ENCODE results near the gene SPATA13.

SPATA13 gene

DNA sequence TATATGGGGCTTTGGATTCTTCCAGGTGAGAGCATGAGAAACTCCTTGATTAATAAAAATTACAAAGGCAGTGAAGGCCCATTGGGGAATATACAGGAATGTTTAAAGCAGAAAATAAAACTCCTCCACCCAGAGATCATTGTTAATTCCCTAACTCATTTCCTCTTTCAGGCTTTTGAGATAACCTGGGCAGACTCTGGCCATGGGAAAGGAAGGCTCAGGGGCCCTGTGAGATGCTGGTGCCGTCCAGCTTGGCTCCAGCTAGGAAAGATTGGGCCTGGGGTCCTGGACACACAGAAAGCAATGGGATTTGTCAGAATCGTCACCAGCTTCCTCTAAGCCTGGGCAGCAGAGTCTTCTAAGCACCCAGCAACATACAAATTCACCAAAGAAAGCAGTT lies 36.8 kb upstream of the SPATA13 start:
- Histone ChIP-seq H3K9me3 (ENCODE audit: insufficient read depth, low read length) (no peaks in the 10 kb centered on the region), H3K4me3 (ENCODE audit: low read length) (no peak overlapping the region), H3K27me3 (ENCODE audit: low read depth, low read length) (peaks cover 37% of the 10 kb centered on the region), H3K4me1 (ENCODE audit: low read length) (peaks cover 38% of the 10 kb centered on the region), H2AFZ (ENCODE audit: low read depth, low read length) (no peak overlapping the region), H3K27ac (ENCODE audit: low read length) (no peak overlapping the region), H4K20me1 (ENCODE audit: insufficient read depth, low read length) (no peaks in the 10 kb centered on the region; the same call in 1 of the 2 replicates), H3K4me2 (ENCODE audit: low read length) (no peak overlapping the region), H3K36me3 (replicated peaks; ENCODE audit: low read depth, low read length) (no peaks in the 10 kb centered on the region), H3K79me2 (ENCODE audit: low read length) (no peaks in the 10 kb centered on the region), H3K9ac (ENCODE audit: low read length) (no peak overlapping the region)
- TF ChIP-seq, protein P1, sequence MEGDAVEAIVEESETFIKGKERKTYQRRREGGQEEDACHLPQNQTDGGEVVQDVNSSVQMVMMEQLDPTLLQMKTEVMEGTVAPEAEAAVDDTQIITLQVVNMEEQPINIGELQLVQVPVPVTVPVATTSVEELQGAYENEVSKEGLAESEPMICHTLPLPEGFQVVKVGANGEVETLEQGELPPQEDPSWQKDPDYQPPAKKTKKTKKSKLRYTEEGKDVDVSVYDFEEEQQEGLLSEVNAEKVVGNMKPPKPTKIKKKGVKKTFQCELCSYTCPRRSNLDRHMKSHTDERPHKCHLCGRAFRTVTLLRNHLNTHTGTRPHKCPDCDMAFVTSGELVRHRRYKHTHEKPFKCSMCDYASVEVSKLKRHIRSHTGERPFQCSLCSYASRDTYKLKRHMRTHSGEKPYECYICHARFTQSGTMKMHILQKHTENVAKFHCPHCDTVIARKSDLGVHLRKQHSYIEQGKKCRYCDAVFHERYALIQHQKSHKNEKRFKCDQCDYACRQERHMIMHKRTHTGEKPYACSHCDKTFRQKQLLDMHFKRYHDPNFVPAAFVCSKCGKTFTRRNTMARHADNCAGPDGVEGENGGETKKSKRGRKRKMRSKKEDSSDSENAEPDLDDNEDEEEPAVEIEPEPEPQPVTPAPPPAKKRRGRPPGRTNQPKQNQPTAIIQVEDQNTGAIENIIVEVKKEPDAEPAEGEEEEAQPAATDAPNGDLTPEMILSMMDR (IDR thresholded peaks at IDR 0.05; ENCODE audit: low read depth, low read length): no peak
- TF ChIP-seq EZH2phosphoT487 (IDR thresholded peaks at IDR 0.05; ENCODE audit: low read depth): no peak

DNA sequence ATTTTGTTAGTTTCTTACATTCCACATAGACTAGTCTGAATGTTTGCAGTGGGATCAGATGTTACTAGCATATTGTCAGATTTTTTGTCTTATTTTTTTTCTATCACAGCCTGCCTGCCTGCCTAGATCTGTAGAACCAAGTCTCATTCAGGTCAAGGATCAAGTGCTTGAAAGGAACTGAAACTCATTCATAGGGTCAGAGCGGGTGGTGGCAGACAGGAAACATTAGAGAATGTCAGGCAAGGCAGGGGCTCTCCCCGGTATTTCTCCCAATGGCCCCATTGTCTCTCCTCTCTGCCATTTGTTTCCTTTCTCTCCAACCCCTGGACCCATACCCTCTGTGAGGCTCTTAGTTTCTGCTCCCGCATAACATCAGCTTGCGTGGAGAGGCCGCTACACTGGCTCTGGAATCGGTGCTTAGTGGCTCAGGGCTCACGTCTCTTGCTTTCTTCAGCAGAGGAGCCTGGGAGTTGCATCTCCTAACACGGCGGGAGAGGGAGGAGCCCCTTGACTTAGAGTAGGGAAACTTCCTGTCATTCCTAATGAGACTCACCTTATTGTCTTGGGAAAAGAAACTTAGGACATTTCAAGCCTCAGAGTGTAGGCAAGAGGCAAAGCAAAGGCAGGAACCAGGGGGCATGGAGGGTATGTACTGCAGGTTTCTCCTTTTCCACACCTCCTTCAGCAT lies 35.6 kb upstream of the SPATA13 start:
- H3K4me2 ChIP-seq (ENCODE audit: low read length): peak overlapping the region; percentile 86
- TF ChIP-seq, protein P1 (IDR thresholded peaks at IDR 0.05; ENCODE audit: low read depth, low read length): no peak
- TF ChIP-seq EZH2phosphoT487 (IDR thresholded peaks at IDR 0.05; ENCODE audit: low read depth): no peak
- no peak overlapping the region for H2AFZ ChIP-seq (ENCODE audit: low read depth, low read length)
- peaks cover 38% of the 10 kb centered on the region for H3K4me1 ChIP-seq (ENCODE audit: low read length)
- peak overlapping the region; percentile 69 for H3K4me3 ChIP-seq (ENCODE audit: low read length)
- no peaks in the 10 kb centered on the region for H3K9me3 ChIP-seq (ENCODE audit: insufficient read depth, low read length)
- no peaks in the 10 kb centered on the region for H3K36me3 ChIP-seq (replicated peaks; ENCODE audit: low read depth, low read length)
- peaks cover 42% of the 10 kb centered on the region for H3K27me3 ChIP-seq (ENCODE audit: low read depth, low read length)
- no peak overlapping the region for H3K27ac ChIP-seq (ENCODE audit: low read length)
- no peak overlapping the region for H3K9ac ChIP-seq (ENCODE audit: low read length)
- H3K79me2 ChIP-seq (ENCODE audit: low read length): no peaks in the 10 kb centered on the region
- H4K20me1 ChIP-seq (ENCODE audit: insufficient read depth, low read length): no peaks in the 10 kb centered on the region; the same call in 1 of the 2 replicates

DNA sequence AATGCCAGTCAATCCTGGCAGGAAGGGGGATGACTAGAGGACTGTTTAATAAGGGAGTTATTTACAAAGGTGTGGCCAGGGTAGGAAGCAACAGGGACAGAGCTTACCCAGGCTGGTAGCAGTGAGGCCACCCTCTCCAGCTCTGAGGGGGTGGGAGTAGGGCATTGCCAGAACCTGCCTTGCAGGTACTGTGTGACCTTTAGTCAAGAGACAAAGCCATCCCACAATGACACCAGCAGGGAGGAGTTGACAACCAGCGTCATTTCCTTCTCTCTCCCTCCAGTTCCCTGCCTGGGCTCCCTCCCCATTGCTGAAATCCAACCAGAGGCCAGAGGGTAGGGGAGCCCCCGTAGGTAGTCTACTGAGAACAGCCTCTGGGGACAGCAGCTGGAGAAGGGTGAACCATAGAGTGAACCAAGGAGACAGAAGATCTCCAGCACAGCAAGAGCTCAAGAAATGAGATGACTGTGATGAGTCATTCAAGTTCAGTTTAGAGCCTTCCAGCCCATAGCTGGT lies 33.3 kb upstream of the SPATA13 start:
- H3K4me2 ChIP-seq (ENCODE audit: low read length): peak overlapping the region; percentile 23
- no peaks in the 10 kb centered on the region; the same call in 1 of the 2 replicates for H4K20me1 ChIP-seq (ENCODE audit: insufficient read depth, low read length)
- H3K79me2 ChIP-seq (ENCODE audit: low read length): no peaks in the 10 kb centered on the region
- H3K9ac ChIP-seq (ENCODE audit: low read length): no peak overlapping the region
- H3K36me3 ChIP-seq (replicated peaks; ENCODE audit: low read depth, low read length): no peaks in the 10 kb centered on the region
- no peak overlapping the region for H3K4me3 ChIP-seq (ENCODE audit: low read length)
- no peaks in the 10 kb centered on the region; the same call in 1 of the 2 replicates for H3K9me3 ChIP-seq (ENCODE audit: insufficient read depth, low read length)
- H3K27me3 ChIP-seq (ENCODE audit: low read depth, low read length): peaks cover 46% of the 10 kb centered on the region
- H3K4me1 ChIP-seq (ENCODE audit: low read length): peaks cover 31% of the 10 kb centered on the region
- no peak for TF ChIP-seq EZH2phosphoT487 (IDR thresholded peaks at IDR 0.05; ENCODE audit: low read depth)
- TF ChIP-seq, protein P1 (IDR thresholded peaks at IDR 0.05; ENCODE audit: low read depth, low read length): no peak
- no peak overlapping the region for H3K27ac ChIP-seq (ENCODE audit: low read length)
- H2AFZ ChIP-seq (ENCODE audit: low read depth, low read length): no peak overlapping the region

DNA sequence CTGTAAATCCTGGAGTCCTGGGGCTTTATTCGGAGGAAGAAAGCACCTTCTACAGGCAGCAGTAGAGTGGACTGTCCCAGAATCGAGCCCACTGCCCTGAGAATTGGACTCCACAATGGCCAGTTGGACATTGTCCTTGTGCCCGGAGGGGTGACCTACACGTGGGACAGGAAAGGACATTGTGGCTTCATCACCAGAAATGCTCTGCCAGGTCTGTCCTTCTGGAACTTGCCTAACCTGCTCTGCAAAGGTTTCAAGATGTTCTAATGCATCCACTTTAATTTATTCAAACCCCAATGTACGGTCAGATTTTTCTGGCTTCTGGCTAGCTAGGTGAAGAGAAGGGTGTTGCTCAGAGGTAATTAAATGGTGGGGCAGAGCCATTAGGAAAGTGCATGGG lies 32.4 kb upstream of the SPATA13 start:
- TF ChIP-seq, protein P1 (IDR thresholded peaks at IDR 0.05; ENCODE audit: low read depth, low read length): no peak
- TF ChIP-seq EZH2phosphoT487 (IDR thresholded peaks at IDR 0.05; ENCODE audit: low read depth): no peak
- H3K79me2 ChIP-seq (ENCODE audit: low read length): no peaks in the 10 kb centered on the region
- no peaks in the 10 kb centered on the region for H3K36me3 ChIP-seq (replicated peaks; ENCODE audit: low read depth, low read length)

More for the DNA sequence above, 32.4 kb upstream of the SPATA13 start:
- Histone ChIP-seq H3K27ac (ENCODE audit: low read length) (no peak overlapping the region), H3K27me3 (ENCODE audit: low read depth, low read length) (peaks cover 39% of the 10 kb centered on the region), H2AFZ (ENCODE audit: low read depth, low read length) (no peak overlapping the region), H4K20me1 (ENCODE audit: insufficient read depth, low read length) (no peaks in the 10 kb centered on the region; the same call in 1 of the 2 replicates), H3K4me2 (ENCODE audit: low read length) (no peak overlapping the region), H3K9me3 (ENCODE audit: insufficient read depth, low read length) (no peaks in the 10 kb centered on the region; the same call in 1 of the 2 replicates), H3K9ac (ENCODE audit: low read length) (no peak overlapping the region), H3K4me3 (ENCODE audit: low read length) (no peak overlapping the region), H3K4me1 (ENCODE audit: low read length) (peaks cover 28% of the 10 kb centered on the region)

Data from OCI-LY3 (cell line).